Astrocyte (in vitro differentiated cells and primary cell): ENCODE results near the gene C1orf105.

Source experiments
- CTCF ChIP-seq: IDR thresholded peaks from 2 replicates; pipeline ENCODE4 v1.5.1; 2011; ENCODE audit warnings: low read depth, mild to moderate bottlenecking, inconsistent platforms, low read length, moderate library complexity; ENCODE audit not compliant: insufficient read depth
- EZH2 ChIP-seq: IDR thresholded peaks from 2 replicates; pipeline ENCODE4 v1.6.1; 2012; ENCODE audit warnings: mild to moderate bottlenecking, low read length, inconsistent platforms; ENCODE audit not compliant: insufficient read depth

GRCh38 chr1:172373864-172374263 lies 46.6 kb upstream of the C1orf105 start:
- TF ChIP-seq CTCF (no peak), EZH2 (no peak)
